Retina (tissue), 1 donor: ENCODE data around the gene BRD8.
"Not testable (repeated sequence)": the region's sequence is repeated elsewhere in the genome, so short reads cannot be mapped to it uniquely, and the experiment has no call there.

Source experiments
- DNase-seq: peaks from one replicate; pipeline ENCODE4 v3.0.0-alpha.2; 2016

The BRD8 gene

DNA sequence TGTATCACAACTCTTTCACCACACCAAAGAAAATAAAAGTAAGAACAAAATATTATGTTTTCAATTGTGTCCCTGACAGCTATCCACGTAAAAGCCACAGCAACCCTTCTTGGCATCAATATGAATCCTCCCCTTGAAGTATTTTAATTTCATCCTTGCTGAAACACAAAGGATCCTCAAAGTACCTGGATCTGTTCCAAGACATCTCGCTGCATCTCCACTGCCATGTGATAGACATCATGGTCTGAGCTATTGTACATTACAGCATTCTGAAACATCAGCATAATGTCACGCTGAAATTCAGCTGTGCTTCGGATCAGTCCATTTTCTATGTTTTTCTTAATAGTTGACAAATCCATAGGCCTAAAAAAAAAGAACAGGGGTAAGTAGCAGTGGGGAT, 17.7 kb downstream of the BRD8 start:
- no peak for DNase-seq

DNA sequence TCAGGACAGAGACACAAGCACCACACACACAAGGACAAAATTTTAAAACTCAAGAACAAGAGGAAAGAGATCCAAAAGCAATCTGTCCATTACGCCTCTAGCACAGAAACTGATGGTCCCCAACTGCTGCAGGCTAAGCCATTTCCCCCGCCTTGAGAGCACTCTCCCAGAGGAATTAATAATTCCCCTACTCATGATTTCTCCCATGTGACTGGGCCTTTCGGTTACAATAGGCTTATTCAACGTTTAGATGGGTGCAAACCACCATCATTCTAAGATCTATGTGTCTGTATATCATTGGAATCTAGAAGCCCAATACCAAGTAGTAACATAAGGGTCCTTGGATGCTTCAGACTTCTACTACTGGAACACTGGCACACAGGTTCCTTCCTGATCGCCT, 18.8 kb downstream of the BRD8 start:
- no peak for DNase-seq

DNA sequence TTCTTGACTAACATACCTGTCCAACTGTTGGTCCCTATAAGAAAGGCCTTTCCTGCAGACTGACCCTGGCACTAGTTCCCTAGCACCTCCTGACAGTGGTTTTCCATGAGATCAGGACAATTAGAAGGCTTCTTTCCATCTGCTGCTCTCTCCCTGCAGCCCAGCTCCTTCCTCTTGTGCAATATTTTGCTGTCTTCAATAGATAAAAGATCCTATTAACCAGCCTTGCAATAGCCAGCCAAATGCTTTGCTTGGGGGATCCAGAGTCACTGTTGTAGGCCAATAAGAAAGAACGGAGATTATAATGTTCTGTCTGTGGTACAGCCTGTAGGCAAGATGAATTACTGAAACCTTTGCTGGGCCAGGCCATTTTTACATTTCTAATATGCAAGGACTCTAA, 20.8 kb downstream of the BRD8 start:
- DNase-seq, result no peak

DNA sequence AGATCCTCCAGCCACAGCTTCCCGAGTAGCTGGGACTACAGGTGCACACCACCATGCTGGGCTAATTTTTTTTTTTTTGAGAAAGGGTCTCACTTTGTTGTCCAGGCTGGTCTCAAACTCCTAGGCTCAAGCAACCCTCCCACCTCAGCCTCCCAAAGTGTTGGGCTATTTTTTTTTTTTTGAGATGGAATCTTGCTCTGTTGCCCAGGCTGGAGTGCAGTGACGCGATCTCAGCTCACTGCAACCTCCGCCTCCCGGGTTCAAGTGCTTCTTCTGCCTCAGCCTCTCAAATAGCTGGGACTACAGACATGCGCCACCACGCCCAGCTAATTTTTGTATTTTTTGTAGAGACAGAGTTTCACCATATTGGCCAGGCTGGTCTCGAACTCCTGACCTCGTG, 22.5 kb downstream of the BRD8 start:
- not testable (repeated sequence) for DNase-seq

DNA sequence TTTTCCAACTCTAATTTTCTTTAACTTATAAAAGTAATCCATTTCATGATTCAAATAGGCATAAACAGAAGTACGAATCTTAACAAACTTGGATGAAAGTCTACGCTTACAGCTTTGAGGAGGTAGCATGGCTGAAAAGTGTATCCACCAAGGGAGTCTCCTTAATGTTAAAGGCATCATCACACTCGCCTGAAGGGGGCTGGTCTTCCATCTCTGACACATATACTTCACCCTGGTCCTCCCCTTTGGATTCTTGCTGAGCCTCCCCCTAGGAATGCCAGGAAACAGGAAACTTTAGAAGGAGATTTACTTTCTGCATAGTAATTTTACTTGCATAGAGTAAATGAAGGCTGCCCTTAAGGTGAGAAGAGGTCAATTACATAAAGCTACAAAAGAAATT, 28.9 kb downstream of the BRD8 start:
- no peak for DNase-seq

DNA sequence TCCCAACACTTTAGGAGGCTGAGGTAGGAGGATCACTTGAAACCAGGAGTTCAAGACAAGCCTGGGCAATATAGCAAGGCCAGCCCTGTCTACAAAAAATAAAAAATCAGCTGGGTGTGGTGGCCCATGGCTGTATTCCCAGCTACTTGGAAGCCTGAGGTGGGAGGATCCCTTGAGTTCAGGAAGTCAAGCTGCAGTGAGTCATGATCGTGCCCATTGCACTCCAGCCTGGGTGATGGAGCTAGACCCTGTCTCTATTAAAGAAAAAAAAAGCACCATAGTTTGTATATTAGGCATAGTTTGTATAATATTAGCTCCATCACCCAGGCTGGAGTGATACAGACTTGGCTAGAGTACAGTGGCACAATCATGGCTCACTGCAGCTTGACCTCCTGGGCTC, 29.6 kb downstream of the BRD8 start:
- DNase-seq, result no peak

DNA sequence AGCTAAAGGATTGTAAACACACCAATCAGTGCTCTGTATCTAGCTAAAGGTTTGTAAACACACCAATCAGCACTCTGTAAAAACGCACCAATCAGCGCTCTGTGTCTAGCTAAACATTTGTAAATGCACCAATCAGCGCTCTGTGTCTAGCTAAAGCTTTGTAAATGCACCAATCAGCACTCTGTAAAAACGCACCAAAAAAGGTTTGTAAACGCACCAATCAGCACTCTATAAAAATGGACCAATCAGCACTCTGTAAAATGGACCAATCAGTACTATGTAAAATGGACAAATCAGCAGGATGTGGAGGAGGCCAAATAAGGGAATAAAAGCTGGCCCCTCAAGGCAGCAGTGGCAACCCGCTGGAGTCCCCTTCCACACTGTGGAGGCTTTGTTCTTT, 34.9 kb downstream of the BRD8 start:
- DNase-seq, result not testable (repeated sequence)

DNA sequence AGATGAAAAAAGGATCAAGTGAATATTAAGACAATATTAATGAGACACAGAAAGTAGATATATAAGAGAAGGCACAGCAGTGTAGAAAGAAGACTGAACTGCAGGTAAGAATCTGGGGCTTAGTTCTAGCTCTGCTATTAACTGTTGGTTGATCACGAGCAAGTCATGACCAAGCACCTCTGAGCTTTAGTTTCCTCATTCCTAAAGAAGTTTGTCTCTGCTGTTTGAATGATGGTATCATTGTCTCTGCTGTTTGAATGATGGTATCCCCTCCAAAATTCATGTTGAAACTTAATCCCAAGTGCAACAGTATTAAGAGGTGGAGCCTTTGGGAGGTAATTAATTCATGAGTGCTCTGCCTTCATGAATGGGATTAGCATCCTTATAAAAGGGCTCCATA, 36.7 kb downstream of the BRD8 start:
- no peak for DNase-seq

DNA sequence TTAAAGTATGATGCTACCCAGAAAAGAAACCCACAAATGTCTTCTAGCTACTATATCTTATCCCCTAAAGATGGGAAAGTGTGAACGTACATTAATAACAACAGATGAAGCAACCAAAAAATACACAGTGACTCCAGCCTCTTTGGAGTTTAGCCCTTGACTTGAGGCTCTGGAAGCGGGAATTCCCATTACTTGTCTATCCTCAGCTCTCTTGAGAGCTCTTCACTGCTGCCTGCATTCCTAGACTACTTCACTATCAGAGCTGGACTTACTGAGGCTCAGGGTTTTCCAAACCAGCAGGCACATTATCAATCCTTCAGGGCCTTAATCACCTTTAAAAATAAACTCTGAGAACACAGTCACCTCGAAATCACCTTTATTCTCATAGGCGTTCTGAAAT, 38.2 kb downstream of the BRD8 start:
- DNase-seq, result no peak

DNA sequence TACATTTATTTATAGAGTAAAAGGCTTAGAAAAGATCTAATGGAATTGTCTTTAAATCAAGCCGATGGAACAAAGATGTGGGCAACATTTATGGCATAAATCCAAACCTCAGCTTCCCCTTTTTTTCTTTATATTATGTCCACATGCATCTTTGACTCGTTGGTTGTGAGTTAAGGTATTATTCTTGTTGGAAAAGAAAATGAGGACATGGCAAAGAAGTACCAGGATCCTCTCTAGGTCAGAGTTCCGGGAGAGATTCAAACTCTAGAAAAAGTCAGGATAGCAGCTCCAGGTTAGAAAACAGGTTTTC, 38.7 kb downstream of the BRD8 start:
- DNase-seq, result no peak

DNA sequence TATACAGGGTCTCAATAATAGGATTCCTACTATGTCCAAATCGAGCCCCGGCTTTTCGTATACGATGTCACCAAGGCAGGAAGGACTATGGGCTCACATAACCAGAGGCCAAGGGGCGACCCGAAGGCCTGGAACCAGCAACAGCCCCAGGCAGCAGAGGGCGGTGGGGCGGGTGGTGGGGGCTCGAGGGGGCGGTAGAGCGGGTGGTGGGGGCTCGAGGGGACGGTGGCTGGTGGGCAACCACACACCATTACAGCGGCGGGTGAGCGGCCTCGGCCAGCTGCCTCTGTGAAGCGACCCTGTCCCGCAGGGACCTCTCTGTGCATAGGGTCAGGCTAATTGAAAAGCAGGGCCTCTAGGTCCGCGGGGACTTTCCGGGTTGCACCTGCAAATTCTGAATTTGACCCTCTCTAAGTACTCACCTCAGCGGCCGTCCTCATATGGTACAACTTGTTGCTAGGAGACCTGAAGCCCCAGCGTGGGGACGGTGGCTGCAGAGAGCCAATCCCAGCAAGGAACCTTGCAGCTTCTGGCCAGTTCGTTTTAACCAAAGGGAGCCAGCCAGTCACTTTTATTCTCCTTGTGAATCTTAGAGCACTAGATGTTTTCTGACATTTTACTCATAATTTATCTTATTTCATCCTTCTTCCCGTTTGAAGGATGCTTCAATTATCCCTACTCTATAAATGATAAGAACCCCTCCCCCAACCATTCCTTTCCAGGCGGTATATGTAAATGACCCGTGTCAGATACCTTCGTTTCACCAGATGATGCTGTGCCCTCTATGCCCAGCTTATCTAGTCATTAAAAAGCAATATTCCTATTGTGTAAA, 39.3 kb downstream of the BRD8 start, which contains the start of gene NME5:
TSS of gene NME5 (minus strand) at position 480 of the 832 bp plus-strand sequence. CDS start 648 bp downstream, outside the sequence.
- DNase-seq, result peak; percentile 88

DNA sequence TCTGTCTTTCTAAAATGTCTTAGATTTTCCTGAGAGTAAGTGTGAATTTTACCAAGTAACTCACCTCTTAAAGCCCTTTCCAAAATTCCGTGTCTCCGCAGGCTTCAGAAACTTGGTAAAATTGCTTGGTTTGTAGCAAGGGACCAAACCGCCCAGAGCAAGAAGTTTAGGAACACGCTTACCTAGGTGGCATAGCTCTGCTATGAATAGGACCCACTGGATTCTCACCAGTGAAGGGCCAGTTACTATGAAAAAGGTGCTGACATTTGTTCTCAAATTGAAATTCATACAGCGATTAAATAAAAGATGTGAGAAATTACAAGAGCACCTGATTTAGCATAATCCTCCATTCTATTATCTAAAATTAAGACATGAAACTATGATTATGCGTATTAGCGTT, 45.9 kb downstream of the BRD8 start:
- no peak for DNase-seq

DNA sequence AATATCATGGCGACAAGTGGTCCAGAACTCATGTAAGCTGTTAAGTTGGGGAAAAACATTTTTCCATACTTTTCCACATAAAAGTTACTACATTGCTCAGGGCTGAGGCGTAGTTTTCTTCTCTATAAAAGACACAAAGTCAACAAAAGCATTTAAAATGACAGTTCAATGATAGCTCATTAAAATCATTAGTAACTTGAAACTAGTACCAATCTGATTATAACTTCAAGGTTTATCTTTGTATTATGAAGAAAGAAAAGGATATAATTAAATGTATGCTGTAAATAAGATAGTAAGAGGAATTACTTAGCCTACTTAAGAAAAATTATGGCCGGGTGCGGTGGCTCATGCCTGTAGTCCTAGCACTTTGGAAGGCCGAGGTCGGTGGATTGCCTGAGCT, 49.1 kb downstream of the BRD8 start:
- no peak for DNase-seq

DNA sequence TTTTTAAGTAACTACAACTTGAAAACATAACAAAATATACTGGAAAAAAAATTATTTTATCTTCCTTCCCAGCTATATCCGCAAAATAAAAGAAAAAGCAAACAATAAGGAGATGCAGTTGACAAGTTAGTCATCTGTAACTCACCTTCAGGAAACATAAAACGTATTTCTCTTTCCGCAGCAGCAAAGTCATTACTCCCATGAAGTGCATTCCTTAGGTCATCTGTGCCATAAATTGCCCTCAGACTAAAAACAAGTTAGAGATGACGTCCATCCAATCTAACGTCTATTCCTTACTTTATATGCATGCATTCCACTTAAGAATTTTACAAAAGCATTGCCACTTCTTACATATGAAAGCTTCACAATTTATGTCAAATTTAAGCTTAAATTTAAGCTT, 50.1 kb downstream of the BRD8 start:
- no peak for DNase-seq

DNA sequence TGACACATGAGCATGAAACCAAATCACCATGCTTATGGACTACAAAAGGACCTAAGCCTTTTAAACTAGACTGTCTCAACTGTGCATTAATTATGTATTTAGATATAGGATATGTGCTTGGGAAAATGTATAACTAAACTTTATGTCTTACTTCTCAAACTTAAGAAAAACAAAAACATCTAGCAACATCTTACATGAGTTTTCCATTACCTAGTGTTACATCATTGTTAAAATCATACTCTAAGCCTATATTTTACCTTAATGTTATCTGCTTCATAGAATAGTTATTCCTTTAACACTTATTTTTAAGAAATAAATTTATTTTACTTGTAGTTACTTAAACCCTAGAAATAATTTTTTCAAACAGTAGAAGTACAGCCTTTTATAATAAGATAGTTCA, 63.2 kb downstream of the BRD8 start:
- DNase-seq, result no peak

DNA sequence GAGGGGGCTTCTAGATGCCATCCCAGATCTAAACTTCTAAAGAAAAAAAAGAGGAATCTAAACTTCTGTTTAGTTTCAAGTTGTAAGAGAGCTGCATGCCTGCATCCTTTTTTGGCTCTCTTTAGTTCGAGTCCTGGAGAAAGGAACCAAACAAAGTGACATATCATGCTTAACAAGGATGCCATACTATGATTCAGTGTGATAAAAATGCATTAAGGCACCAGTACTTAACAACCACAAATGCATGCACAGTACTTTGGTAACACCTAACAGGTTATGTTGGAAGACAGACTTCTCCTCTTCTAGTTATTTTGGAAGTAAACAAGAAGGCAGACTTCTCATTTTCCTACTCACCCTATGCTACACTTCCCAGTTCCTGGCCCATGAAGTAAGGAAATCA, 66.5 kb downstream of the BRD8 start:
- DNase-seq, result no peak

DNA sequence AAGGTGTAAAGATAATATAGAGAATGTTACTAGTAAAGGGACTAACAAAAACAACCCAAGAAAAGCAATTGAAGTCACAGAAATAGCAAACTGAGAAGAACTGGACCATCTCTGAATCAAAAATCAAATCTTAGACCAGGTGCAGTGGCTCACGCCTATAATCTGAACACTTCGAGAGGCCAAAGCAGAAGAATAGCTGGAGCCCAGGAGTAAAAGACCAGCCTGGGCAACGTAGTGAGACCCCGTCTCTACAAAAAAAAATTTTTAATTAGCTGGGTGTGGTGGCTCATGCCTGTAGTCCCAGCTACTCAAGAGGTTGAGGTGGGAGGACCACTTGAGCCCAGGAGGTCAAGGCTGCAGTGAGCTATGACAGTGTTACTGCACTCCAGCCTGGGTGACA, 67.2 kb downstream of the BRD8 start:
- DNase-seq, result no peak

DNA sequence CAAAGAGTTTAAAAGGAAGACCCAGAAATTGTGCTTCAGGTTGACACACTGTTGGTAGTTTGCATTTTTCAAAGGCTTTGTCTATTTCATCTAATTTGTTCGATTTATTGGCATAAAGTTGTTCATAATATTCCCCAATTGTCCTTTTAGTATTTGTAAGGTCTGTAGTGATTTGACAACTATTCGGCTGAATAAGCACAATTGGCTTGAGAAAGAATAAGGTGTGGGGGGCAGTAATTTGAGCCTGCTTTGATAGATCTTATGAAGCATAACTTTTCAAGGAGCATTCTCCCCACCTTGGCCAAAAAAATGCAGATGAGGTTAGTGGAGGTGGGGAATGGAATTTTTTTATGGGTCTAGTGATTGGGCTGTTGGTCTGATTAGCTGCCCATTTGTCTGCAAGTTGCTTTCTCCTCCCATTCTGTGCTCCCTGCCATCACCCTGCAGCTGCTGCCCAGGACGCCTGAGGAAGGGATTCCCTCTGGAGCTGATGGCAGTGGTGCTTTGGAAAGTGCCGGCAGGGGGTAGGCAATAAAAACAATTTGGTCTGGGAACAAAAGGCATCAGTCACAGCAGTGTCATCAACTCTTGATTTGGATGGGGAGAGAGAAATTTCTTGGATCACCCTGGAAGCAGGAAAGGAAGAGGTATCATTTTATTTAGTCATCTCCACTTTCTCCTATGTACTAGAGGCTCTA, 68.0 kb downstream of the BRD8 start:
- peak; percentile 12 for DNase-seq

DNA sequence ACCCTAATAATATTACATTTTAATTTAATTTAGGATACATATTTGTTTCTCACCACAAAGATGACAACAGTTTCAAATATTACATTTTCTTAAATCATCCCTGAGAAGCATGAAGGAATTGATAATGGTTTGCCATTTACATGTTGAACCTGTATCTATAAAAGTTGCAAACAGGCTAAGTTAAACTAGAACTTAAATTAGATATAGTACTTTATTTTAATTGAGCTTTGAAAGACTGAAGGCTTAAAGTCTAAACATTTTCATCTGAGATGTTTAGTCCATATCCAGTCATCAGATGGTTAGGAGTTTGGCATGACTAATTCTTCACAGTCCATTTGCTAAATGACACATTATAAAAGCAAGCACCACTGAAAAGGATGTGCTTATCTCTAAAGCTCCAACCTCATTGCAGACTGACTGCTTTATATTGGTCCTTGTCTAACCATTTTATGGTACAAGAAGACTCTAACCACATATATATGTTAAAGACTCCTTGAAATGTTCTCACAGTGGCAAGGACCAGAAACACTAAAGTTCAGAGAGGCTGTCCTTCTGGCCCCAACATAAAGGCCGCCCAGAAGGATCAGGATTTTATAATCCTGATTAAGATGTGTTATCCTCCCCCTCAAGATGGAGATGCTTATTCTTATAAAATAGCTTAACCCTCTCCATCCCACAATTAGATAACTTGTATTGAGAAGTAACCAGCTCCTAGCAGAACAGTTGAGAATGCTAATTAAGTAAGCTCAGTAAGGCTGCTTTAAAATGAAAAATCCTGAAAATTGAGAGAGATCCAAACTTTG, 68.8 kb downstream of the BRD8 start:
- no peak for DNase-seq

DNA sequence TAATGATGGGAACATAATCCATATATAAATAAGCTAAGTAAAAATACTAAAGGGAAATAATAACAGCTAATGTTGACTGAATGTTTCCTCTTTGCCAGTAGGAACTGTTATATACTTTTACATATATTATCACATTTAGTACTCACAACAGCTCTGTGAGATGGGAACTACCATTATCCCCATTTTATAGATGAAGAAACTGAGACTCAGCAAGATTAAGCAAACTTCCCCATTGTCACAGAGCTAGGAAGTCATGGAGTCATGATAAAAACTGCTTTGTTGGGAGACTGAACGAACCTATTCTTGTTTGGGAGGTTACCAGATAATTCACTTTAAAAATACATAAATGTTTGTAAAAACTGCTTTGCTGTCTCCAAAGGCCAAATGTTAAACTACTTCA, 71.2 kb downstream of the BRD8 start:
- no peak for DNase-seq

DNA sequence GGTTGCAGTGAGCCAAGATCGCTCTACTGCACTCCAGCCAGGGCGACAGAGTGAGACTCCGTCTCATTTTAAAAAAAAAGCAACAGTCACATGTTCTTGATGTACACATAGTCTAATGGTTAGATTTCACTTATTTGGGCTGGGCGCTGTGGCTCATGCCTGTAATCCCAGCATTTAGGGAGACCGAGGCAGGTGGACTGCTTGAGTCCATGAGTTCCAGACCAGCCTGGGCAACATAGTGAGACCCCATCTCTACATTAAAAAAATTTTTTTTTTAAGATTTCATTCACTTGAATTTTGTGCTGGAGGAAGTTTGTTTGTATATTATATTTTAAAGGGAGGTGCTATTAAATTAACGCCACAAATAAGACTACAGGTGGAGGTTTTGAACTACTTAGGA, 72.7 kb downstream of the BRD8 start:
- DNase-seq, result no peak

DNA sequence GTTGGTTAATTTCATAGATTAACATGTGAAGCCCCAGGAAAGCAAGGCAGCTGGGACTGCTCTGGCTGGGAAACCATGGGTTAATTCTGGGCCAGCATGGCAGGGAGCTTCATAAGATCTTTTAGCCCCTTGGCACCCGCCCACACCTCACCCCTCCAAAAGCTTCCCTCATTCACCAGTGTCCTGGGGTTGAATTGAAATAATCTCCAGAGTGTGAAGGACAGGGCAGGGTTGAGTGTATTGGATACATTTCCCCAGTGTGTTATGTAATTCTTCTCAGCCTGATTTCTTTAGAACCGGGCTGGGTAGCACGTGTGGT, 75.2 kb downstream of the BRD8 start:
- no peak for DNase-seq

DNA sequence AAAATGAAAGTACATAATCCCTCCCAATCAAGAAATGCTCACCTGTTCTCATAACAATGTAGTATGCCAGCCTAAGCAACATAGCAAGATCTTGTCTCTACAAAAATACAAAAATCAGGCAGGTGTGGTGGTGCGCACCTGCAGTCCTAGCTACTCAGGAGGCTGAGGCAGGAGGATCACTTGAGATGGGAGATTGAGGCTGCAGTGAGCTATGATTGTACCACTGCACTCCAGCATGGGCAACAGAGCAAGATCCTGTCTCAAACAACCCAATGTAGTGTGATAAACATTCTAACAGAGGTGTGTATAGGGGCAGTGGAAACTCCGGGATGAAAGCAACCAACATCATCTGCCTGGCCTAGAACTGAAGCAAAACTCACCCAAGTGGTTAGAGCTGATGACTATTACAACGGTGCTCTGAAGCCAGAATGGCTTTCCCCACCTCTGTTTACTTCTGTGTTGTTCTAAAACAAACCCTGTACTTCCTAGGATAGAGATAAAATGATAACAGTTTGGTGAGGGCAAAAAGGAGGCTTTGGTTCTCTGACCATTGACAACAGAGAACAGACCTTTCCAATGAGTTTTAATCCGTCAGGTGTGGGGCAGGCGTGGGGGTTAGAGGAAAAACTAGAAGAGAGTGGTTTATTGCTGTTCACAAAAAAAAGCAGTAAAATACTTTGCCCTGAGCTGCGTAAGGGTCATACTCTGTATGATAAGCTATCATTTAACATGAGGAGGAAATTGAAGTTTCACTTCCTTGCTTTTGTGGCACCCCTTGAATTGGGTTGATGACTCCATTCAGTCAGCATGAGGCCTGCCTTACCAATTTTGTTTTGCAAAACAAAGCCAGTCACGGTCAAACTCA, 75.7 kb downstream of the BRD8 start:
- no peak for DNase-seq
